Measurements from ENCODE around the gene DYNC1H1. TPM values are rescaled to one million over a fixed set of nuclear protein-coding genes. Genes with fewer than 3 reads are reported as not detected.
"Not testable (repeated sequence)": the region's sequence is repeated elsewhere in the genome, so short reads cannot be mapped to it uniquely, and the experiment has no call there.

DYNC1H1 gene
- total RNA-seq, 1 donor from 2014 or later, result 577 TPM

GRCh38 chr14:102066041-102066451, 101.7 kb downstream of the DYNC1H1 start:
- Histone ChIP-seq H3K27me3 (no peaks in the 10 kb centered on the region), H3K4me3 (no peak overlapping the region), H3K27ac (no peak overlapping the region), H3K36me3 (no peaks in the 10 kb centered on the region), H3K4me1 (peaks cover 0 to 5% of the 10 kb centered on the region in 2 donors), H3K9me3 (no peaks in the 10 kb centered on the region)
- no peak for TF ChIP-seq CTCF (IDR thresholded peaks at IDR 0.05)
- no peak for DNase-seq (ENCODE audit: low spot score in 2 of 2)
- intact Hi-C loops (cut with DNase I), result no loop called here

- H3K9me3 ChIP-seq, result no peaks in the 10 kb centered on the region
- TF ChIP-seq CTCF (IDR thresholded peaks at IDR 0.05), result no peak
- no peak for DNase-seq (ENCODE audit: low spot score in 2 of 2)
- H3K27me3 ChIP-seq, result no peaks in the 10 kb centered on the region
- H3K4me3 ChIP-seq, result no peak overlapping the region
- H3K27ac ChIP-seq, result no peak overlapping the region
- no peaks in the 10 kb centered on the region for H3K36me3 ChIP-seq
- H3K4me1 ChIP-seq, result no peaks in the 10 kb centered on the region
- intact Hi-C loops (cut with DNase I), result no loop called here
Measured at GRCh38 chr14:102071283-102071998, 107.1 kb downstream of the DYNC1H1 start.

DNA sequence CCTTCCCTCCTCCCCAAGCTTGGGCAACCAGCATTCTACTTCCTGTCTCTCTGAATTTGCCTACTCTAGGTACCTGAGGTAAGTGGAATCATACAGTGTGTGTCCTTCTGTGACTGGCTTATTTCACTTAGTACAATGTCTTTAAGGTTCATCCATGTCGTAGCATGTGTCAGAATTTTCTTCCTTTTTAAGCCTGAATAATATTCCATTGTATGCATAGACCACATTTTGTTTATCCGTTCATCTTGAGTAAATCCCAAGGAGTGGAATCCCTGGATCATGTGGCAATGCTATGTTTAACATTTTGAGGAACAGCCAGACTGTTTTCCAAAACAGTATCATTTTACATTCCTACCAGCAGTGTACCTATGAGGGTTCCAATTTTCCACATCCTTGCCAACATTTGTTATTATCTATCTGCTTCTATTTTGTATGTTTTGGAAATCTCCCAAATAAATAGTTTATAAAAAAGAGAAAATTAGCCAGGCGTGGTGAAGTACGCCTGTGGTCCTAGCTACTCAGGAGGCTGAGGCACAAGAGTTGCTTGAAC, 110.1 kb downstream of the DYNC1H1 start:
- intact Hi-C loops (cut with DNase I), result no loop called here
- DNase-seq (ENCODE audit: low spot score in 2 of 2), result no peak

GRCh38 chr14:102075155-102075554, 110.8 kb downstream of the DYNC1H1 start:
- intact Hi-C loops (cut with DNase I), result no loop called here
- TF ChIP-seq CTCF (IDR thresholded peaks at IDR 0.05), result no peak
- DNase-seq (ENCODE audit: low spot score in 2 of 2), result no peak

More for the DNA sequence above, 110.1 kb downstream of the DYNC1H1 start:
- H3K27ac ChIP-seq, result no peak overlapping the region
- H3K9me3 ChIP-seq, result no peaks in the 10 kb centered on the region
- no peak for TF ChIP-seq CTCF (IDR thresholded peaks at IDR 0.05)
- no peaks in the 10 kb centered on the region for H3K4me1 ChIP-seq
- H3K36me3 ChIP-seq, result peaks cover 7 to 8% of the 10 kb centered on the region in 2 donors
- H3K27me3 ChIP-seq, result no peaks in the 10 kb centered on the region
- H3K4me3 ChIP-seq, result no peak overlapping the region

GRCh38 chr14:102077382-102077709, 113.0 kb downstream of the DYNC1H1 start:
- no peak overlapping the region for H3K27ac ChIP-seq
- H3K4me3 ChIP-seq, result no peak overlapping the region
- peaks cover 0 to 4% of the 10 kb centered on the region in 2 donors for H3K4me1 ChIP-seq
- no peaks in the 10 kb centered on the region for H3K9me3 ChIP-seq
- H3K27me3 ChIP-seq, result no peaks in the 10 kb centered on the region
- TF ChIP-seq CTCF (IDR thresholded peaks at IDR 0.05), result no peak
- intact Hi-C loops (cut with DNase I), result no loop called here
- H3K36me3 ChIP-seq, result peaks cover 34 to 35% of the 10 kb centered on the region in 2 donors
- no peak for DNase-seq (ENCODE audit: low spot score in 2 of 2)

More at GRCh38 chr14:102075155-102075554, 110.8 kb downstream of the DYNC1H1 start:
- no peak overlapping the region for H3K27ac ChIP-seq
- H3K9me3 ChIP-seq, result no peaks in the 10 kb centered on the region
- no peaks in the 10 kb centered on the region for H3K27me3 ChIP-seq
- H3K4me3 ChIP-seq, result no peak overlapping the region
- H3K36me3 ChIP-seq, result peaks cover 12 to 13% of the 10 kb centered on the region in 2 donors
- no peaks in the 10 kb centered on the region for H3K4me1 ChIP-seq

DNA sequence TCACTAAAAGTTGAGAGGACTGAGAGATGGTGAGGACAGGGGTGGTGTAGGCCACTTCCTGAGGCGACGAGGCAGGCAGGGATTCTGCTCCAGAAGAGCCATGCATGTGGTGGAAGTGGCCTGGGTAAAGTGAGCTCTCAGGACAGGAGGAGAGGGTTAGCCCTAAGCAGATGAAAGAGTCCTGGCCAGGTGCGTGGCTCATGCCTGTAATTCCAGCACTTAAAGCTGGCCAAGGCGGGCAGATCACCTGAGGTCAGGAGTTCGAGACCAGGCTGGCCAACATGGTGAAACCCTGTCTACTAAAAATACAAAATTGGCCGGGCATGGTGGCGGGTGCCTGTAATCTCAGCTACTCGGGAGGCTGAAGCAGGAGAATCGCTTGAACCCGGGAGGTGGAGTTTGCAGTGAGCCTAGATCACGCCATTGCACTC, 114.0 kb downstream of the DYNC1H1 start:
- H3K36me3 ChIP-seq, result peaks cover 44 to 46% of the 10 kb centered on the region in 2 donors
- H3K27me3 ChIP-seq; H3K9me3 ChIP-seq; intact Hi-C loops (cut with DNase I); H3K4me3 ChIP-seq; DNase-seq (ENCODE audit: low spot score in 2 of 2); H3K27ac ChIP-seq: not testable (repeated sequence)
- peaks cover 3 to 14% of the 10 kb centered on the region in 2 donors for H3K4me1 ChIP-seq
